Endothelial cell of umbilical vein (primary cell): ENCODE data around the gene CABCOCO1. TPM values are rescaled to one million over a fixed set of nuclear protein-coding genes. Genes with fewer than 3 reads are reported as not detected.

Experiments
- BruUV-seq: library from RNA; stranded (reverse); fragments of 400-500 nt; replicated peaks from 2 replicates; lab custom pipeline; 2021; lab: Mats Ljungman, UMichigan
- CTCF ChIA-PET: fragments of 300-600, 350-600 bp; sonication (Branson Sonifier 250); formaldehyde crosslinking; loops from one replicate; lab custom pipeline; 2021; ENCODE audit warnings: antibody characterized with exemption, inconsistent platforms; lab: Charles Lee
- POLR2A ChIA-PET: fragments of 300-600, 350-600 bp; sonication (Branson Sonifier 250); formaldehyde crosslinking; loops from one replicate; lab custom pipeline; 2021; ENCODE audit warnings: antibody characterized with exemption, inconsistent platforms; lab: Charles Lee
- DNase-seq: peaks from one replicate; pipeline ENCODE4 v3.0.0-alpha.2; 2011; ENCODE audit warnings: low read depth, low spot score
- FAIRE-seq: peaks from 2 replicates; lab custom pipeline; 2011; peaks lifted over from hg19 to GRCh38; lab: Jason Lieb, UNC
- H2AFZ ChIP-seq: 2 replicates; pipeline ENCODE4 v1.6.0; 2012; ENCODE audit warnings: low read depth, low read length, control low read depth, inconsistent platforms
- H3K27ac ChIP-seq: 2 replicates; pipeline ENCODE4 v1.5.1; 2011; ENCODE audit warnings: low read depth, mild to moderate bottlenecking, control low read depth, low read length, moderate library complexity; ENCODE audit not compliant: insufficient read depth
- H3K27me3 ChIP-seq, 2 experiments: 2 replicates each; pipeline versions ENCODE4 v1.6.0 to v1.6.1; 2011; ENCODE audit warnings: low read length in 2 of 2, mixed read lengths in 1 of 2; ENCODE audit not compliant: control insufficient read depth in 2 of 2, insufficient read depth in 2 of 2
- H3K36me3 ChIP-seq, 2 experiments: 2 replicates in 1 of 2; 3 replicates in 1 of 2; pipeline ENCODE4 v1.5.1; 2011; ENCODE audit warnings: low read length in 2 of 2, mild to moderate bottlenecking in 1 of 2, moderate library complexity in 1 of 2; ENCODE audit not compliant: control insufficient read depth in 2 of 2, insufficient read depth in 2 of 2; ENCODE audit errors: extremely low read depth in 1 of 2
- H3K4me1 ChIP-seq: 3 replicates; pipeline ENCODE4 v1.5.1; 2011; ENCODE audit warnings: mild to moderate bottlenecking, low read length; ENCODE audit not compliant: control insufficient read depth, insufficient read depth; ENCODE audit errors: extremely low read depth
- H3K4me2 ChIP-seq: 2 replicates; pipeline ENCODE4 v1.6.1; 2011; ENCODE audit warnings: low read length, control low read depth, mixed read lengths; ENCODE audit not compliant: insufficient read depth
- H3K4me3 ChIP-seq, 3 experiments: fragments of 200-600 bp in 1 of 3; sonication (generic), shearing (Covaris generic) in 1 of 3; replicated peaks in 1 of 3; 2 replicates each; pipeline ENCODE4 v1.5.1; 2011 to 2016; ENCODE audit warnings: control low read depth in 3 of 3, low read length in 3 of 3, mild to moderate bottlenecking in 2 of 3, inconsistent platforms in 1 of 3, low read depth in 1 of 3, moderate library complexity in 1 of 3; ENCODE audit not compliant: insufficient read depth in 1 of 3
- H3K79me2 ChIP-seq: 2 replicates; pipeline ENCODE4 v1.6.0; 2012; ENCODE audit warnings: low read length, inconsistent platforms; ENCODE audit not compliant: control insufficient read depth, insufficient read depth
- H3K9ac ChIP-seq: replicated peaks from 2 replicates; pipeline ENCODE3; 2011; ENCODE audit warnings: low read length, control low read depth; ENCODE audit not compliant: insufficient read depth; ENCODE audit errors: extremely low read depth
- H3K9me1 ChIP-seq: replicated peaks from 3 replicates; pipeline ENCODE4 v1.6.0; 2011; ENCODE audit warnings: mild to moderate bottlenecking, low read length; ENCODE audit not compliant: control insufficient read depth, insufficient read depth; ENCODE audit errors: extremely low read depth
- H3K9me3 ChIP-seq: replicated peaks from 2 replicates; pipeline ENCODE4 v1.5.1; 2012; ENCODE audit warnings: low read length, inconsistent platforms; ENCODE audit not compliant: control insufficient read depth, insufficient read depth
- H4K20me1 ChIP-seq: replicated peaks from 2 replicates; pipeline ENCODE3; 2011; ENCODE audit warnings: mild to moderate bottlenecking, low read length; ENCODE audit not compliant: control insufficient read depth, insufficient read depth; ENCODE audit errors: extremely low read depth
- CTCF ChIP-seq, 2 donors: IDR thresholded peaks; 1 replicate in 1 of 2; 2 replicates in 1 of 2; pipeline ENCODE4 v1.5.1; 2011; ENCODE audit warnings: low read length in 2 of 2, mild to moderate bottlenecking in 2 of 2, moderate library complexity in 2 of 2, control low read depth in 1 of 2, inconsistent platforms in 1 of 2, low read depth in 1 of 2; ENCODE audit not compliant: insufficient read depth in 1 of 2; ENCODE audit errors: extremely low read depth in 1 of 2
- EZH2 ChIP-seq: IDR thresholded peaks from 2 replicates; pipeline ENCODE4 v1.6.1; 2012; ENCODE audit warnings: borderline replicate concordance, low read depth, mild to moderate bottlenecking, moderate library complexity, low read length, inconsistent platforms; ENCODE audit not compliant: severe bottlenecking
- FOS ChIP-seq: IDR thresholded peaks from 2 replicates; pipeline ENCODE4 v1.6.1; 2011; ENCODE audit warnings: mild to moderate bottlenecking, low read length, moderate library complexity, borderline replicate concordance; ENCODE audit not compliant: insufficient read depth
- GATA2 ChIP-seq: IDR thresholded peaks from 2 replicates; pipeline ENCODE4 v1.7.0; 2011; ENCODE audit warnings: low read depth, mild to moderate bottlenecking, moderate library complexity, mixed read lengths, low read length; ENCODE audit not compliant: insufficient read length, insufficient read depth
- JUN ChIP-seq: IDR thresholded peaks from 2 replicates; pipeline ENCODE4 v1.6.1; 2011; ENCODE audit warnings: borderline replicate concordance, low read depth; ENCODE audit not compliant: insufficient read length, insufficient read depth
- MAX ChIP-seq: IDR thresholded peaks from 2 replicates; pipeline ENCODE4 v1.6.1; 2011; ENCODE audit not compliant: insufficient read depth, insufficient read length
- MYC ChIP-seq: IDR thresholded peaks from one replicate; pipeline ENCODE4 v1.6.1; 2011; ENCODE audit warnings: mild to moderate bottlenecking, low read depth, low read length
- POLR2A ChIP-seq: IDR thresholded peaks from 2 replicates; pipeline ENCODE4 v1.6.1; 2012; ENCODE audit warnings: low read depth, mild to moderate bottlenecking, control low read depth, low read length
- POLR2AphosphoS5 ChIP-seq: IDR thresholded peaks from 2 replicates; pipeline ENCODE4 v1.6.1; 2012; ENCODE audit warnings: low read depth, mild to moderate bottlenecking, control low read depth, low read length, moderate library complexity; ENCODE audit not compliant: insufficient read depth
- dilution Hi-C: fragments of 300-500 bp; cut with MboI; formaldehyde crosslinking; loops from one replicate; pipeline ENCODE4 v1.15.0; 2019; ENCODE audit warnings: low sequenced_read_pairs; ENCODE audit not compliant: extremely low pct_ligation_motif_present
- intact Hi-C: fragments of 100-400 bp; cut with micrococcal nuclease; formaldehyde crosslinking; loops from one replicate; pipeline ENCODE4 v1.10.0; 2022
- polyA plus RNA-seq, 4 experiments: library from polyadenylated mRNA; depleted of rRNA in 3 of 4; stranded (reverse) in 3 of 4; unstranded in 1 of 4; fragments of >200 nt; gene quantifications; 2 replicates each; pipeline versions ENCODE4 v1.2.1 to v1.2.3, GENCODE V29; 2011 to 2012; ENCODE audit warnings: missing spikeins in 1 of 4
- total RNA-seq: library from RNA; stranded (reverse); gene quantifications from 2 replicates; pipeline ENCODE4 v1.2.3, GENCODE V29; 2021

Gene CABCOCO1
- total and polyA plus RNA-seq, 2 donors (not counting 3 experiments of a cell fraction or from before 2014, with no cell fraction given) = 0.06 to 1.3 TPM

GRCh38 chr10:61763778-61764177 lies 101.0 kb downstream of the CABCOCO1 start:
- dilution Hi-C loops = no loop called here
- FAIRE-seq = no peak
- ChIA-PET POLR2A (no interaction called here), CTCF (no interaction called here)
- no peak overlapping the region for H3K9ac ChIP-seq
- H2AFZ ChIP-seq = no peak overlapping the region
- H3K36me3 ChIP-seq = no peaks in the 10 kb centered on the region
- no peak for DNase-seq
- H3K27me3 ChIP-seq = no peaks in the 10 kb centered on the region
- TF ChIP-seq EZH2 (no peak), CTCF (IDR thresholded peaks at IDR 0.05; ENCODE audit: extremely low read depth in 1 of 2, insufficient read depth in 1 of 2, low read depth in 1 of 2, low read length in 2 of 2) (no peak), GATA2 (no peak), FOS (no peak), POLR2AphosphoS5 (no peak), MAX (no peak), MYC (no peak), JUN (no peak), POLR2A (no peak)
- H3K79me2 ChIP-seq = no peaks in the 10 kb centered on the region
- no TSS peak for BruUV-seq
- no peak overlapping the region for H3K4me3 ChIP-seq
- H3K9me1 ChIP-seq = no peaks in the 10 kb centered on the region
- no peak overlapping the region for H3K4me2 ChIP-seq
- no peaks in the 10 kb centered on the region for H3K9me3 ChIP-seq
- no peak overlapping the region for H3K27ac ChIP-seq
- intact Hi-C loops = no loop called here
- no peaks in the 10 kb centered on the region for H4K20me1 ChIP-seq
- peaks cover 9% of the 10 kb centered on the region for H3K4me1 ChIP-seq
